Epithelial cell of proximal tubule (primary cell): Measurements from ENCODE around the gene ICAM1. TPM values are rescaled to one million over a fixed set of nuclear protein-coding genes. Genes with fewer than 3 reads are reported as not detected.
A peak's percentile ranks its signal among the peaks of the same experiment; 100 is the strongest.

ENCODE experiments used
- DNase-seq: peaks from one replicate; pipeline ENCODE4 v3.0.0-alpha.2; 2011; ENCODE audit warnings: low read depth
- H3K4me3 ChIP-seq: 2 replicates; pipeline ENCODE4 v1.5.1; 2011; ENCODE audit warnings: low read depth, mild to moderate bottlenecking, low read length
- total RNA-seq: library from RNA; depleted of rRNA; stranded (reverse); fragments of >200 nt; gene quantifications from 2 replicates; pipeline ENCODE4 v1.2.3, GENCODE V29; 2015
- TF ChIP-seq, protein P1 (sequence below): conservative IDR thresholded peaks from 2 replicates; pipeline ENCODE4 v1.5.1; 2012; ENCODE audit warnings: low read depth, mild to moderate bottlenecking, low read length

ICAM1 gene
- total RNA-seq, 1 donor from 2014 or later: 36.3 TPM

GRCh38 chr19:10268071-10268470 is 2.8 kb upstream of the ICAM1 start:
- H3K4me3 ChIP-seq: no peak overlapping the region
- TF ChIP-seq, protein P1, sequence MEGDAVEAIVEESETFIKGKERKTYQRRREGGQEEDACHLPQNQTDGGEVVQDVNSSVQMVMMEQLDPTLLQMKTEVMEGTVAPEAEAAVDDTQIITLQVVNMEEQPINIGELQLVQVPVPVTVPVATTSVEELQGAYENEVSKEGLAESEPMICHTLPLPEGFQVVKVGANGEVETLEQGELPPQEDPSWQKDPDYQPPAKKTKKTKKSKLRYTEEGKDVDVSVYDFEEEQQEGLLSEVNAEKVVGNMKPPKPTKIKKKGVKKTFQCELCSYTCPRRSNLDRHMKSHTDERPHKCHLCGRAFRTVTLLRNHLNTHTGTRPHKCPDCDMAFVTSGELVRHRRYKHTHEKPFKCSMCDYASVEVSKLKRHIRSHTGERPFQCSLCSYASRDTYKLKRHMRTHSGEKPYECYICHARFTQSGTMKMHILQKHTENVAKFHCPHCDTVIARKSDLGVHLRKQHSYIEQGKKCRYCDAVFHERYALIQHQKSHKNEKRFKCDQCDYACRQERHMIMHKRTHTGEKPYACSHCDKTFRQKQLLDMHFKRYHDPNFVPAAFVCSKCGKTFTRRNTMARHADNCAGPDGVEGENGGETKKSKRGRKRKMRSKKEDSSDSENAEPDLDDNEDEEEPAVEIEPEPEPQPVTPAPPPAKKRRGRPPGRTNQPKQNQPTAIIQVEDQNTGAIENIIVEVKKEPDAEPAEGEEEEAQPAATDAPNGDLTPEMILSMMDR: no peak
- no peak for DNase-seq

- no peak for DNase-seq
- peak overlapping the region; percentile 70 for H3K4me3 ChIP-seq
- TF ChIP-seq, protein P1: peak; percentile 88
Measured at GRCh38 chr19:10269333-10270179, 1.4 kb upstream of the ICAM1 start.

- TF ChIP-seq, protein P1: no peak
- no peak for DNase-seq
- H3K4me3 ChIP-seq: peak overlapping the region; percentile 70
Measured at GRCh38 chr19:10270180-10270615, 722 bp upstream of the ICAM1 start.

DNA sequence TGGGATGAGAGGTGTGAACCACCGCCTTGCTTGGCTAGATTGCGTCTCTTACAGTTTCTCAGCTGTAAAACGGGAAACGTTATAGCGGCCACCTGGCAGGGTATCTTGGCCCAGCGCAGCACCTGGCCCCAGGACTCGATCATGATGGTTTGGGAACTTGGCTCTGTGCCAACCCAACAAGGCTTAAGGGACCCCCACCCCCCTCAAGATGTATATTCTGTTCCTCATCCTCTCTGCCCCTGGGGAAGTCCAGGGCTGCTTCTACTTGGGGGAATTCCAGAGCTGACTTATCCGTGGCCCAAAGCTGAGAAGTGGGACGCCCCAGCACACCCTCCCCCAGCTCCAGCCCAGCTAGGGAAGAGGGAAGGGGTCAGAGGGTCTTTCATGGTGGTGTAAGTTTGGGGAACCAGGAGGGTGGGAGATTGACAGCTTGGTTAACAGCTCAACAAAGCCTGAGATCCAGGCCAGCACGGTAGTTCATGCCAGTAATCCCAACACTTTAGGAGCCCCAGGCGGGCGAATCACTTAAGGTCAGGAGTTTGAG is 695 bp downstream of the ICAM1 start:
- no peak for DNase-seq
- H3K4me3 ChIP-seq: peak overlapping the region; percentile 70
- TF ChIP-seq, protein P1: no peak

DNA sequence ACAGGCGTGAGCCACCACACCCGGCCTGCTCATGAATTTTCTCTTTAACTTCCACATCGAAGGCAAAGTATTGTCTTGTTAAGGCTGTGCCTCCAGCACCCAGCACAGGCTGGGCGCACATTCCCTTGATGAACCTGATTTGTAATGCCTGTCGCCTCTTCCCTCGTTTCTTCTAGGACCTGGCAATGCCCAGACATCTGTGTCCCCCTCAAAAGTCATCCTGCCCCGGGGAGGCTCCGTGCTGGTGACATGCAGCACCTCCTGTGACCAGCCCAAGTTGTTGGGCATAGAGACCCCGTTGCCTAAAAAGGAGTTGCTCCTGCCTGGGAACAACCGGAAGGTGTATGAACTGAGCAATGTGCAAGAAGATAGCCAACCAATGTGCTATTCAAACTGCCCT is 3.7 kb downstream of the ICAM1 start:
- TF ChIP-seq, protein P1: no peak
- DNase-seq: no peak
- H3K4me3 ChIP-seq: no peak overlapping the region

DNA sequence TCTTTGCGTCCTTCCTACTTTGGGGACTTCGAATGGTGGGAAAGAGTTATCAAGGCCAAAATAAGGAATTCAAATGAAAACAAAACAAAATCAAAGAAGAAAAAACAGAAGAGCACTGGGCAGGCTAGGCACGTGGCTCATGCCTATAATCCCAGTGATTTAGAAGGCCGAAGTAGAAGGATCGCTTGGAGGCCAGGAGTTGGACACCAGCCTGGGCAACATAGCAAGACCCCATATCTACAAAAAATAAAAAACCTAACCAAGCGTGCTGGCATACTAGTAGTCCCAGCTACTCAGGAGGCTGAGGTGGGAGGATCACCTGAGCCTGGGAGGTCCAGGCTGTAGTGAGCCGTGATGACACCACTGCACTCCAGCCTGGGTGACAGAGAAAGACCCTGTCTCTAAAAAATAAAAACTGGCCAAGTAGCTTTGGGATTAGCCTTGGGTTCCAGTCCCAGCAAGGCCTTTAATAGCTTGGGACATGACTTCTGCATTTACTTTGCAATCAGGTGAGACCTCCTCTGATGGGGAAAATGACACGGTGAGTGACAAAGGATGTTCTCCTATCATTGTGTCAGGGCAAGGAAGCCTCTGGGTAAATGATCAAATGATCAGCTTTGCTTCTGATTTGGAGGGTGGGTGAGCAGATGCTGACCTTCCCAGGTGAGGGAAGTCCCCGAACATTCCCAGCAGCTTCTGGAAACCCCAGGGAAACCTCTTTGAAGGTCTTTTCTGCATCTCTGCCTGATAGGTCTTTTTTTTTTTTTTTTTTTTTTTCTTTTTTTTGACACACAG is 7.1 kb downstream of the ICAM1 start:
- no peak for DNase-seq

More for the DNA sequence above, 7.1 kb downstream of the ICAM1 start:
- TF ChIP-seq, protein P1: no peak
- H3K4me3 ChIP-seq: no peak overlapping the region
